Sigmoid colon (tissue), 4 donors: ENCODE measurements around the gene TNFRSF25.

Source experiments
- POLR2A ChIP-seq, 2 donors: fragments of 450-650 bp; IDR thresholded peaks; one replicate each; pipeline ENCODE4 v1.6.1; 2016; ENCODE audit warnings: antibody characterized with exemption in 2 of 2, mild to moderate bottlenecking in 2 of 2, moderate library complexity in 2 of 2
- POLR2AphosphoS5 ChIP-seq, 4 donors: sonication (generic); formaldehyde crosslinking; IDR thresholded peaks; one replicate each; pipeline ENCODE4 v1.6.1; 2017; ENCODE audit warnings: antibody characterized with exemption in 4 of 4
- TF ChIP-seq, protein P1 (sequence below), 4 experiments: fragments of 450-650 bp in 3 of 4; fragments of 200-600 bp in 1 of 4; IDR thresholded peaks; one replicate each; pipeline ENCODE4 v1.5.1; 2016 to 2019; ENCODE audit warnings: antibody characterized with exemption in 4 of 4, mild to moderate bottlenecking in 3 of 4, moderate library complexity in 2 of 4

DNA sequence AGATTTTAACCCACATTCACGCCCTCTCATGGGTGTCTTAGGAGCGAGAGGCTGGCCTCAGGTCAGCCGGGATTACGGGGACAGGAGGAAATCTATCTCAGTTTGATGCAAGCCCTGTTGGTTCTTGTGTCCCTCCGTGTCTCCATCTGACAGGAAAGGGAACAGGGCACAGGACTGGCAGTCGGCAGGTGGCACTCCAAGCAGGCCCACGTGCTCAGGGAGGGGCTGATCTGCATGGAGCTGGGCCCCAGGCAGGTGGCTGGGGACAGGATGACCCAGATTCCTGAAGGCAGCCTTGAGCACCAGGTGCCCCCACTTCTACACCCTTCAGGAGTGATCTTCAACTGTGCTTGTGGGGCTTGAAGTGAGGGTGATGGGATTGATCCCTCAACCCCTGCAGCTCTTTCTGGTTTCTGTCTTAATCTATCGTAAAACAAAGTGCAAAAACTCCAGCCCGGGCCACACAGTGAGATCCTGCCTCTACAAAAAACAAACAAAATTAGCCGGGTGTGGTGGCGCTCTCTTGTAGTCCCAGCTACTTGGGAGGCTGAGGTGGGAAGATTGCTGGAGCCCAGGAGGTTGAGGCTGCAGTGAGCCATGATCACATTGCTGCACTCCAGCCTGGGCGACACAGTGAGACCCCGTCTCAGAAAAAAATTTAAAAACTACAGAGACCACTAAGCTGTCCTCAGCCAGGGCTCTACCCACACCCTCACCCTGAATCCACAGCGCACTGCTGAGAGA lies 17.2 kb upstream of the TNFRSF25 start:
- TF ChIP-seq, protein P1, sequence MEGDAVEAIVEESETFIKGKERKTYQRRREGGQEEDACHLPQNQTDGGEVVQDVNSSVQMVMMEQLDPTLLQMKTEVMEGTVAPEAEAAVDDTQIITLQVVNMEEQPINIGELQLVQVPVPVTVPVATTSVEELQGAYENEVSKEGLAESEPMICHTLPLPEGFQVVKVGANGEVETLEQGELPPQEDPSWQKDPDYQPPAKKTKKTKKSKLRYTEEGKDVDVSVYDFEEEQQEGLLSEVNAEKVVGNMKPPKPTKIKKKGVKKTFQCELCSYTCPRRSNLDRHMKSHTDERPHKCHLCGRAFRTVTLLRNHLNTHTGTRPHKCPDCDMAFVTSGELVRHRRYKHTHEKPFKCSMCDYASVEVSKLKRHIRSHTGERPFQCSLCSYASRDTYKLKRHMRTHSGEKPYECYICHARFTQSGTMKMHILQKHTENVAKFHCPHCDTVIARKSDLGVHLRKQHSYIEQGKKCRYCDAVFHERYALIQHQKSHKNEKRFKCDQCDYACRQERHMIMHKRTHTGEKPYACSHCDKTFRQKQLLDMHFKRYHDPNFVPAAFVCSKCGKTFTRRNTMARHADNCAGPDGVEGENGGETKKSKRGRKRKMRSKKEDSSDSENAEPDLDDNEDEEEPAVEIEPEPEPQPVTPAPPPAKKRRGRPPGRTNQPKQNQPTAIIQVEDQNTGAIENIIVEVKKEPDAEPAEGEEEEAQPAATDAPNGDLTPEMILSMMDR (IDR thresholded peaks at IDR 0.05) = no peak
- no peak for TF ChIP-seq POLR2A (IDR thresholded peaks at IDR 0.05)
- TF ChIP-seq POLR2AphosphoS5 (IDR thresholded peaks at IDR 0.05) = no peak
